CD14-positive monocyte (primary cell): ENCODE results near the gene NPR3. TPM values are rescaled to one million over a fixed set of nuclear protein-coding genes. Genes with fewer than 3 reads are reported as not detected.

Experiments
- DNase-seq, 3 donors: peaks; one replicate each; pipeline ENCODE4 v3.0.0-alpha.2; 2011 to 2022
- H2AFZ ChIP-seq: 2 replicates; pipeline ENCODE4 v1.6.0; 2012; ENCODE audit warnings: mild to moderate bottlenecking, low read depth, low read length, inconsistent platforms; ENCODE audit not compliant: insufficient read depth, poor library complexity, severe bottlenecking
- H3K27ac ChIP-seq, 2 donors: 1 replicate in 1 of 2; 2 replicates in 1 of 2; pipeline ENCODE4 v1.5.1; 2012 to 2013; ENCODE audit warnings: low read length in 2 of 2, control low read depth in 1 of 2, inconsistent platforms in 1 of 2, low read depth in 1 of 2, mild to moderate bottlenecking in 1 of 2
- H3K27me3 ChIP-seq, 2 donors: one replicate each; pipeline versions ENCODE4 v1.6.0 to v1.6.1; 2011 to 2013; ENCODE audit warnings: low read length in 2 of 2; ENCODE audit not compliant: control insufficient read depth in 2 of 2, insufficient read depth in 2 of 2
- H3K36me3 ChIP-seq, 2 donors: replicated peaks in 1 of 2; 1 replicate in 1 of 2; 2 replicates in 1 of 2; pipeline versions ENCODE4 v1.5.1 to v1.6.1; 2012 to 2013; ENCODE audit warnings: low read length in 2 of 2, control low read depth in 1 of 2, inconsistent platforms in 1 of 2, mild to moderate bottlenecking in 1 of 2; ENCODE audit not compliant: insufficient read depth in 2 of 2, control insufficient read depth in 1 of 2
- H3K4me1 ChIP-seq, 2 donors: 1 replicate in 1 of 2; 2 replicates in 1 of 2; pipeline versions ENCODE4 v1.5.1 to v1.6.1; 2012 to 2013; ENCODE audit warnings: low read length in 2 of 2, control low read depth in 1 of 2, inconsistent platforms in 1 of 2, mild to moderate bottlenecking in 1 of 2, moderate library complexity in 1 of 2; ENCODE audit not compliant: insufficient read depth in 2 of 2, control insufficient read depth in 1 of 2
- H3K4me2 ChIP-seq: replicated peaks from 2 replicates; pipeline ENCODE3; 2012; ENCODE audit warnings: low read length, moderate library complexity, mild to moderate bottlenecking; ENCODE audit not compliant: poor library complexity, severe bottlenecking; ENCODE audit errors: extremely low read depth
- H3K4me3 ChIP-seq, 3 experiments: fragments of 200-600 bp in 1 of 3; sonication (generic) in 1 of 3; replicated peaks in 1 of 3; 1 replicate in 2 of 3; 2 replicates in 1 of 3; pipeline ENCODE4 v1.5.1; 2011 to 2013; ENCODE audit warnings: low read length in 3 of 3, mild to moderate bottlenecking in 3 of 3, control low read depth in 2 of 3, low read depth in 2 of 3, inconsistent platforms in 1 of 3, moderate library complexity in 1 of 3
- H3K79me2 ChIP-seq: 2 replicates; pipeline ENCODE4 v1.6.0; 2012; ENCODE audit warnings: mild to moderate bottlenecking, control low read depth, inconsistent platforms, low read length, moderate library complexity; ENCODE audit not compliant: insufficient read depth
- H3K9ac ChIP-seq: 2 replicates; pipeline ENCODE4 v1.6.0; 2017; ENCODE audit warnings: low read length, mild to moderate bottlenecking; ENCODE audit not compliant: insufficient read depth, poor library complexity, severe bottlenecking
- H3K9me3 ChIP-seq, 2 donors: replicated peaks in 1 of 2; 1 replicate in 1 of 2; 2 replicates in 1 of 2; pipeline versions ENCODE4 v1.5.1 to v1.6.1; 2012 to 2013; ENCODE audit warnings: low read length in 2 of 2, control low read depth in 1 of 2; ENCODE audit not compliant: control insufficient read depth in 1 of 2, insufficient read depth in 1 of 2
- H4K20me1 ChIP-seq: 2 replicates; pipeline ENCODE4 v1.6.0; 2012; ENCODE audit warnings: mild to moderate bottlenecking, low read length, control low read depth, moderate library complexity; ENCODE audit not compliant: insufficient read depth
- H3K27ac Mint-ChIP-seq, 7 donors: one replicate each; pipeline ENCODE4 v1.8.0; 2020; ENCODE audit warnings: mild to moderate bottlenecking in 7 of 7, mixed read lengths in 7 of 7, moderate library complexity in 6 of 7, inconsistent platforms in 2 of 7
- H3K27me3 Mint-ChIP-seq, 3 donors: one replicate each; pipeline ENCODE4 v1.8.0; 2021 to 2022; ENCODE audit warnings: low read depth in 3 of 3, mild to moderate bottlenecking in 3 of 3, mixed read lengths in 3 of 3, moderate library complexity in 3 of 3, inconsistent platforms in 1 of 3
- H3K36me3 Mint-ChIP-seq, 2 donors: one replicate each; pipeline ENCODE4 v1.8.0; 2020; ENCODE audit warnings: mixed read lengths in 2 of 2, inconsistent platforms in 1 of 2, mild to moderate bottlenecking in 1 of 2
- H3K4me1 Mint-ChIP-seq: one replicate; pipeline ENCODE4 v1.8.0; 2020; ENCODE audit warnings: mild to moderate bottlenecking, mixed read lengths
- H3K4me3 Mint-ChIP-seq, 2 donors: one replicate each; pipeline ENCODE4 v1.8.0; 2020; ENCODE audit warnings: mild to moderate bottlenecking in 2 of 2, mixed read lengths in 2 of 2, moderate library complexity in 1 of 2
- H3K9me3 Mint-ChIP-seq, 7 donors: one replicate each; pipeline ENCODE4 v1.8.0; 2020 to 2022; ENCODE audit warnings: mixed read lengths in 7 of 7, mild to moderate bottlenecking in 6 of 7, moderate library complexity in 6 of 7, inconsistent platforms in 2 of 7
- WGBS: methylation state at CpG from one replicate; pipeline ENCODE4 v1.1.5; 2013; ENCODE audit warnings: missing lambda C conversion rate; ENCODE audit not compliant: insufficient coverage; 5-methylcytosine and 5-hydroxymethylcytosine counted together
- intact Hi-C, 2 donors: fragments of 100-400 bp; cut with micrococcal nuclease; formaldehyde crosslinking; loops; one replicate each; pipeline versions ENCODE4 v1.15.0 to v1.15.1; 2023
- polyA plus RNA-seq, 3 donors: library from polyadenylated mRNA; depleted of rRNA in 1 of 3; unstranded in 2 of 3; stranded (reverse) in 1 of 3; fragments of 300-500 nt in 2 of 3; fragments of >200 nt in 1 of 3; fragmentation: Illumina TruSeq in 2 of 3; gene quantifications; 1 replicate in 2 of 3; 2 replicates in 1 of 3; pipeline ENCODE4 v1.2.3, GENCODE V29; 2012 to 2021
- TF ChIP-seq, protein P1 (sequence below): fragments of 200-600 bp; IDR thresholded peaks from one replicate; pipeline ENCODE4 v1.8.0; 2022; ENCODE audit warnings: antibody characterized with exemption, mild to moderate bottlenecking

The NPR3 gene
- polyA plus RNA-seq, 3 donors = not detected

DNA sequence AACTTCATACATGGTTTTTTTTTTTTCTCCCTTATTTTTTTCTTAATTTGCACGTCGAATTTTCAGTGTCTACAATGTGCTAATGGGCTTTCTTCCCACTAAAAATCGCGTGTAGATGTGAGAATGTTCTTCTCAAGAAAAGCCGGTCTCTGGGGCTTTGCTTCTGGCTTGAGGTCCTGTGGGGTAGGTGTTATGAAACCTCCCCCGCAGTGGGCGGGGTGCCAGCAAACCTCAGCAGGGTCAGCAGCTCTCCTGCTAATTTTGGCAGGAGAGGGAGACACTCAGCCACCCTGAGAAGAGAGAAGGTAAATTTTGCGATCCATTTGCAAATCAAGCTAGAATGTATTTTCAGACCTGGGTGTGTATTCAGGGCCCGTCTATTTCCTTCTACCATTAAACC, 59.9 kb downstream of the NPR3 start:
- H3K9me3 ChIP-seq = no peaks in the 10 kb centered on the region
- H3K9me3 Mint-ChIP-seq = peaks cover 0 to 5% (median 0%) of the 10 kb centered on the region in 7 donors
- H3K4me3 ChIP-seq = no peak overlapping the region
- H3K4me3 Mint-ChIP-seq = no peak overlapping the region
- intact Hi-C loops = no loop called here
- H3K79me2 ChIP-seq = no peaks in the 10 kb centered on the region
- no peak overlapping the region for H3K4me2 ChIP-seq
- H3K9ac ChIP-seq = no peak overlapping the region
- no peak overlapping the region for H2AFZ ChIP-seq
- H4K20me1 ChIP-seq = no peaks in the 10 kb centered on the region
- H3K27me3 Mint-ChIP-seq = peaks cover 0 to 5% (median 0%) of the 10 kb centered on the region in 3 donors
- H3K27ac ChIP-seq = no peak overlapping the region
- WGBS = 94% methylated on average over 3 of the region's 9 CpGs
- H3K36me3 Mint-ChIP-seq = no peaks in the 10 kb centered on the region
- no peaks in the 10 kb centered on the region for H3K4me1 ChIP-seq
- H3K36me3 ChIP-seq = no peaks in the 10 kb centered on the region
- no peak for DNase-seq
- no peaks in the 10 kb centered on the region for H3K27me3 ChIP-seq
- no peak overlapping the region for H3K27ac Mint-ChIP-seq
- peaks cover 6% of the 10 kb centered on the region for H3K4me1 Mint-ChIP-seq
- TF ChIP-seq, protein P1, sequence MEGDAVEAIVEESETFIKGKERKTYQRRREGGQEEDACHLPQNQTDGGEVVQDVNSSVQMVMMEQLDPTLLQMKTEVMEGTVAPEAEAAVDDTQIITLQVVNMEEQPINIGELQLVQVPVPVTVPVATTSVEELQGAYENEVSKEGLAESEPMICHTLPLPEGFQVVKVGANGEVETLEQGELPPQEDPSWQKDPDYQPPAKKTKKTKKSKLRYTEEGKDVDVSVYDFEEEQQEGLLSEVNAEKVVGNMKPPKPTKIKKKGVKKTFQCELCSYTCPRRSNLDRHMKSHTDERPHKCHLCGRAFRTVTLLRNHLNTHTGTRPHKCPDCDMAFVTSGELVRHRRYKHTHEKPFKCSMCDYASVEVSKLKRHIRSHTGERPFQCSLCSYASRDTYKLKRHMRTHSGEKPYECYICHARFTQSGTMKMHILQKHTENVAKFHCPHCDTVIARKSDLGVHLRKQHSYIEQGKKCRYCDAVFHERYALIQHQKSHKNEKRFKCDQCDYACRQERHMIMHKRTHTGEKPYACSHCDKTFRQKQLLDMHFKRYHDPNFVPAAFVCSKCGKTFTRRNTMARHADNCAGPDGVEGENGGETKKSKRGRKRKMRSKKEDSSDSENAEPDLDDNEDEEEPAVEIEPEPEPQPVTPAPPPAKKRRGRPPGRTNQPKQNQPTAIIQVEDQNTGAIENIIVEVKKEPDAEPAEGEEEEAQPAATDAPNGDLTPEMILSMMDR = no peak

DNA sequence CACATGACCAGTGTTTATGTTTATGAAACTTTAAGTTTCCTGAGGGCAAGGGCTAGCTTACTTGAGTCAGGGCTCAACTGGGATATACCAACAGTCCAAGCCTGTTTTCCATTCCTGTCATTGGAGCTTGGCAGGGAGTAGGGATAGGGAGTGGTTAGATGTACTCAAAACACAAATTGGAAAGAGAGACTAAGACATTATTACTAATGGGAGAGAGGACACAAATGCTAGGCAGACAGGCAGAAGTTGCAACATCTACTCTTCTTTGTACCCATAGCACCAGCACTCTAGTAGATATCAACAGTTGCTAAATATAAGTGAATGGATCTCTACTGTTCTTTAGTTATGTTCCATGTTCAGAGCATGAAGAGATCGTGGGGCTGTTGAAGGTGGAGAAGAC, 62.8 kb downstream of the NPR3 start:
- no peak for DNase-seq
- no peak overlapping the region for H3K4me2 ChIP-seq
- H3K4me3 ChIP-seq = no peak overlapping the region
- WGBS = 91% methylated on average over 1 of the region's 1 CpG
- no peaks in the 10 kb centered on the region for H4K20me1 ChIP-seq
- TF ChIP-seq, protein P1 = no peak
- H3K4me1 Mint-ChIP-seq = no peaks in the 10 kb centered on the region
- no peak overlapping the region for H3K4me3 Mint-ChIP-seq
- no peak overlapping the region for H3K27ac Mint-ChIP-seq
- H3K79me2 ChIP-seq = no peaks in the 10 kb centered on the region
- peaks cover 0 to 5% (median 0%) of the 10 kb centered on the region in 3 donors for H3K27me3 Mint-ChIP-seq
- H3K36me3 Mint-ChIP-seq = no peaks in the 10 kb centered on the region
- no peaks in the 10 kb centered on the region for H3K36me3 ChIP-seq
- H3K4me1 ChIP-seq = no peaks in the 10 kb centered on the region
- peaks cover 0 to 7% (median 0%) of the 10 kb centered on the region in 7 donors for H3K9me3 Mint-ChIP-seq
- no peaks in the 10 kb centered on the region for H3K27me3 ChIP-seq
- intact Hi-C loops = no loop called here
- no peak overlapping the region for H3K9ac ChIP-seq
- no peaks in the 10 kb centered on the region for H3K9me3 ChIP-seq
- H2AFZ ChIP-seq = no peak overlapping the region
- no peak overlapping the region for H3K27ac ChIP-seq
